GM18499 (cell line): ENCODE results near the gene SRRM5.
A peak's percentile ranks its signal among the peaks of the same experiment; 100 is the strongest.
"Not testable (repeated sequence)": the region's sequence is repeated elsewhere in the genome, so short reads cannot be mapped to it uniquely, and the experiment has no call there.

Source experiments
- ATAC-seq: cut with Tn5 transposase; IDR thresholded peaks from one replicate; pipeline ENCODE4 v1.9.1; 2021; ENCODE audit warnings: moderate number of reproducible peaks; ENCODE audit not compliant: insufficient read depth, unreplicated experiment

The SRRM5 gene, protein sequence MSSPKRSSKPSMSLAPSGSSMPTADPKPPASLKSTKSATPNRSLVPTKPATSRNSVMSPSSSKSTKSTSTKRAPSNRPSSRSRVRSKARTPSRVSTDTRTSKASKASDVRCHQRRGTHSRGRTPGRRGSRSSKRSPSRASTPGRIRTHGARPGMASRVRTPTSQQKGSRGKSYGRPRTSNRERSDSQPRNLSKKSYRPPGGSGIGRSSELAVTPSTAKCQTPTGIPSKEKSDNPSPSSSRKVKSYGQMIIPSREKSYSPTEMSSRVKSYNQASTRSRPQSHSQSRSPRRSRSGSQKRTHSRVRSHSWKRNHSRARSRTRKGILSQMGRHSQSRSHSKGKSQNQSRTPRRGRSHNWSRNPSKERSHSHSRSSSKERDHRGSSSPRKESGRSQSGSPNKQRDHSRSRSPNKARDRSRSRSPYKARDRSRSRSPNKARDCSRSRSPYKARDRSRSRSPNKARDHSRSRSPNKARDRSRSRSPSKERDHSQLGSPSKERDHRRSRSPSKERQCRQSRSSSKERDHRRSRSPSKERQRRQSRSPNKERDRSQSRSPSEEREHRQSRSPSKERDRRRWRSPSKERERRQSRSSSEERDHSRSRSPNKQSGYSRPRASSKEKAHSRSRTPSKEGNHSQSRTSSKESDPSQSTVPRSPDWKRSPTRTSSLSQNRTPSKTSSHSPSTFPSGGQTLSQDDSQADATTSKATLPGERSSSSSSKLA

DNA sequence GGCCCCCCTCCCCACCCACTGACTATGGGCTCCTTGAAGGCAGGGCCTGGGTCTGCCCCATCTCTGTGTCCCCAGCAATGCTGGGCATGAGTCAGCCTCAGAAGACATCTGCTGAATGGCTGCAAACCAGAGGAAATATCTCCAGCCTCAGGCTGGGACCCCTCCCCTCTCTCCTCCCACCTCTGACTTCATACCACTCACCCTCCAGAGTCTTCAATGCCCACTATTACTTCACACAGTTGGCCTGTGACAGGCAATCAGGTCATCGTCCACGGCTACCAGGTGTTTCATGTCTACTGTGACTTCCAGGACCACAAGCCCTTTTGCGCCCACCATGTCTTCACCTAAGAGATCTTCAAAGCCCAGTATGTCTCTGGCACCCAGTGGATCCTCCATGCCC, at the start of gene SRRM5:
SRRM5 (plus strand) TSS at position 301 of the 400 bp plus-strand sequence; CDS start at position 335, 34 bp downstream.
- ATAC-seq, result no peak

- ATAC-seq, result no peak
Observed at GRCh38 chr19:43562226-43562697, 49.6 kb upstream of the SRRM5 start.

GRCh38 chr19:43562698-43563241, 49.1 kb upstream of the SRRM5 start:
- no peak for ATAC-seq

DNA sequence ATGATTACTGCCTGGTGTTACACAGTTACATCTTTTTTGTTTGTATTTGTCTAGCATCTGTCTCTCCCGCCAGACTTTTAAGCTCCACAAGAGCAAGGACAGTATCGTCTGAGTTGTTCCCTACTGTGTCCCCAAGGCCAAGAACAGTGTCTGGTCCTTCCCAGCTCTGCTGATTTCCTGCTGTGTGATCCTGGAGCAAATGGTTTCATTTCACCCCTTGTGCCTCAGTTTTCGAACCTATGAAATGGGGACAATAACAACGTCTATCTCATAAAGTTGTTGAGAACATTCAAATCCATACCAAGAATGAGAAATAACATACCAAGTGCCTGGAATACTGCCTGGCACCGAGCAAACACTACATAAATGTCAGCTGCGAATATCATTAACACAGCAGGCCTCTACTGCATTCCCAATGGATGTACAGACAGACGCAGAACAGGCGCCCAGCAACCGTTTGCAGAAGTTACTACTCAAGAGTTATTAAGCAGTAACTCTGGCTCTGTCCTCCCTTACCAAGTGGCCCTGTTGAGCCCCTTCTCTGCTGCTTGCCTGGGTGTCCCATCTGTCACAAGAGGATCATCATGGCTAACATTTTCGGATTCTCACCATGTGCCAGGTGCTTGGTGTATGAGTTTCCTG, 48.0 kb upstream of the SRRM5 start:
- ATAC-seq, result no peak

DNA sequence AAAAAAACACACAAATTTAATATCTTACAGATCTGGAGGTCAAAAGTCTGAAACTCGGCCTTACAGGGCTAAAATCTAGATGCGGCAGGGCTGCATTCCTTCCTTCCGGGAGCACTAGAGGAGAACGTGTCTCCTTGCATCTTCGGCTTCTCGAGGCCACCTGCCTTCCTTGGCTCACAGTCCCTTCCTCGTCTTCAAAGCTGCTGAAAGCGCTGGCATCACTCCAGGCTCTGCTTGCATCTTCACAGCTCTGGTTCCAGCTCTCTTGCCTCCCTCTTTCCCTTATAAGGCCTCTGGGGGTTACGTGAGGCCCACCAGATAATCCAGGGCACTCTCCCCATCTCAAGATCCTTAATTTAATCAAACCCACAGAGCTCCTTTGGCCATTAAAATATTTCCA, 47.1 kb upstream of the SRRM5 start:
- no peak for ATAC-seq

DNA sequence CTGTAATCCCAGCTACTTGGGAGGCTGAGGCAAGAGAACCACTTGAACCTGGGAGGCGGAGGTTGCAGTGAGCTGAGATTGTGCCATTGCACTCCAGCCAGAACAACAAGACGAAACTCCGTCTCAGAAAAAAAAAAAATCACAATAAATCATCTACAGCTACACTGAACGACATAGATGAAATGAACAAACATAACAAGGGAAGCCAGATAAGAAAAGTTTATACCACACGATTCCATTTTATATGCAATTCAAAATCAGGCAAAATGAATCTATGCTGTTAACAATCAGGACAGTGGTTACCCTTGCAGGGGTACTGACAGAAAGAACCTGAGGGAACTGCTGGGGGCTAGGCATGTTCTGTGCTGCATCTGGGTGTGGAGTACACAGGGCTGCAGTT, 42.2 kb upstream of the SRRM5 start:
- ATAC-seq, result no peak

- ATAC-seq, result no peak
Observed at GRCh38 chr19:43570174-43570791, 41.6 kb upstream of the SRRM5 start.

DNA sequence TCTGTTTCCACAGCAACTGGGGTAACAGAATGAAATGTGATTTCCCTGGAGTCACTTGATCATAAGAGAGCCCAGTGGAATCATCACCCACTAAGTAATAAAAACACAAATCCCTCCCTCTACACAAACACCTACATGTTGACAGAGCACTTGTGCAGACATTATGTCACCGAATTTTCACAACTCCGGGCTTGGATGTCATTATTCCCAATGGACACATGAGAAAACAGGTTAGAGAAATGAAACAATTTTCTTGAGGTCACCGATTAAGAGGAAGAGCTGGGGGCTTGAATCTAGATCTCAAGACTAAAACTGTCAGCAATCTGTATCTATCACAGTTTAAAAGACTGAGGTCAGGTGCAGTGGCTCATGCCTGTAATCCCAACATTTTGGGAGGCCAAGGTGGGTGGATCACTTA, 39.7 kb upstream of the SRRM5 start:
- no peak for ATAC-seq

DNA sequence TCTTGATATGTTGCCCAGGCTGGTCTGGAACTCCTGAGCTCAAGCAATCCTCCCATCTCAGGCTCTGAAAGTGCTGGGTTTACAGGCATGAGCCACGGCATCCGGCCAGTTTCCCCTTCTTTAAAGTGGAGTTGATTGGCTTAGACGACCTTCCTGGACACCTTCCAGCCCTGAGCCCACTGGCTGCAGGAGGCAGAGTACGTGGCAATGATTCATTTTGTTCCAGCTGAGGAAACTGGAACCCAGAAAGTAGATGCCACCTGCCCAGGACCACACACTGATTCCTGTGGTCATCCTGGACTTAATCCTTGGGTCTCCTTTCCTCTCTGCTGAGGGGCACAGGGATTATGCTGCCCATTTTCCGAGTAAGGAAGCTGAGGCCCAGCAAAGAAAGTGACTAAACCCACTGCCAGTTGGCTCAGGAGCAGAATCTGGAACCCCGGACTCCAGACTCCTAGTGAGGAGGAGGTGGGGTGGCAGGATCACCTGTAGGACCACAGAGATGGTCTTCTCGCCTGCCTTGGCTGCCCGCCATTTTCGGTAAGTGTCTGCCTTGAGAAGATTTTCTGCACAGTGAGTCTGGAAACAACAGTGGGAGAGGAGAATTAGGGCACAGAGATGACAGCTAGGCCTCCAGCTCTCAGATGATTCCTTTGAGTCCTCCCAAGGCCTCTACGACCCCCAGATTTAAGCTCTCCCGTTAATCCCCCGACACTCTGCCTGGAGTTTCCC, 37.3 kb upstream of the SRRM5 start:
- ATAC-seq, result no peak

GRCh38 chr19:43575156-43575950, 36.5 kb upstream of the SRRM5 start, which contains the start of the genes PINLYP and XRCC1:
PINLYP (plus strand) TSS chr19:43575801; CDS start chr19:43577192, 1,391 bp downstream.
XRCC1 (minus strand) TSS chr19:43575527; CDS start chr19:43575458, 69 bp downstream.
- ATAC-seq, result peak; percentile 70

- no peak for ATAC-seq
Observed at GRCh38 chr19:43575955-43576878, 35.7 kb upstream of the SRRM5 start.

GRCh38 chr19:43578787-43579186, 33.1 kb upstream of the SRRM5 start:
- ATAC-seq, result no peak

GRCh38 chr19:43581467-43581866, 30.4 kb upstream of the SRRM5 start:
- ATAC-seq, result no peak

- ATAC-seq, result no peak
Observed at GRCh38 chr19:43582495-43582894, 29.4 kb upstream of the SRRM5 start.

GRCh38 chr19:43584484-43584883, 27.4 kb upstream of the SRRM5 start:
- no peak for ATAC-seq

DNA sequence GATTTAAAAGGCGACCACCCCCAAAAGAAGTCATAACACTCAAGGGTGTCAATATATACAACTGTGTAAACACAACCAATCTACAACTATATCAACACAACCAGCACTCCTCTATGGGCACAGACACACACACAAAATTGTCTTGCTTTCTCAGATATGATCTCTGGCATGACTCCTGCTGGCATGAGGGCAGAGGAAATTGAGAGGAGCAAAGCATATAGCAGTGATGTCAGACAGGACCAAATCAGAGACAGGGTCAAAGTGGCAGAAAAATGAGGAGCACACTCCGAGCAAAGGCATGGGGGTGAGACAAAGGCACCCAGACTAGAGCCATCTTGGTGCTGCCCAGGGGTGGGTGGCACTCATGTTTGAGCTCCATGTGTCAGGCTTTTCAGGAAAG, 25.5 kb upstream of the SRRM5 start:
- ATAC-seq, result no peak

DNA sequence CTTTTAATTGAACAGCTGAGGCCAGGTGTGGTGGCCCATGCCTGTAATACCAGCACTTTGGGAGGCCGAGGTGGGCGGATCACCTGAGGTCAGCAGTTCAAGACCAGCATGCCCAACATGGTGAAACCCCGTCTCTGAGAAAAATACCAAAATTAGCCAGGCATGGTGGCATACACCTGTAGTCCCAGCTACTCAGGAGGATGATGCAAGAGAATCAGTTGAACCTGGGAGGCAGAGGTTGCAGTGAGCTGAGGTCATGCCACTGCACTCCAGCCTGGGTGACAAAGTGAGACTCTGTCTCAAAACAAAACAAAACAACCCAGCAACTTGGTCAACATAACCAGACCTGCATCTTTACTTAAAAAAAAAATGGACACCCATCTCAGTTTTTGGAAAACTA, 24.9 kb upstream of the SRRM5 start:
- not testable (repeated sequence) for ATAC-seq

DNA sequence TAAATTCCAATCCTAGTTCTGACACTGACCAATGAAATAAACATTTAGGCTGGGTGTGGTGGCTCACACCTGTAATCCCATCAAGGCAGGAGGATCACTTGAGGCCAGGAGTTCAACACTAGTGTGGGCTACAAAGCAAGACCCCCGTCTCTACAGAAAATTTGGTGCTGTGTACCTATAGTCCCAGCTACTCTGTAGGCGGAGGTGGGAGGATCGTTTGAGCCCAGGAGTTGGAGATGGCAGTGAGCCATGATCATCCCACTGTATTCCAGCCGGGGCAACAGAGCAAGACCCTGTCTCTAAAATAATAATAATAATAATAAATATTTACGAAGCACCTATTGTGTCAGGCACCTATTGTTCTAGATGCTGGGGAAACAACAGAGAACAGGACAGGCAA, 22.6 kb upstream of the SRRM5 start:
- no peak for ATAC-seq
